HFFc6 (cell line): ENCODE data around the gene PRG3. TPM values are rescaled to one million over a fixed set of nuclear protein-coding genes. Genes with fewer than 3 reads are reported as not detected.

ENCODE experiments used
- DNase-seq: peaks from one replicate; pipeline ENCODE4 v3.0.0-alpha.2; 2018
- H3K27ac Mint-ChIP-seq: 2 replicates; pipeline ENCODE4 v1.8.0; 2020; ENCODE audit warnings: mild to moderate bottlenecking, mixed read lengths
- H3K27me3 Mint-ChIP-seq: 2 replicates; pipeline ENCODE4 v1.8.0; 2021; ENCODE audit warnings: mild to moderate bottlenecking, moderate library complexity, mixed read lengths; ENCODE audit not compliant: insufficient read depth
- H3K36me3 Mint-ChIP-seq: 2 replicates; pipeline ENCODE4 v1.8.0; 2021; ENCODE audit warnings: low read depth, mixed read lengths
- H3K4me1 Mint-ChIP-seq: 2 replicates; pipeline ENCODE4 v1.8.0; 2020; ENCODE audit warnings: low read depth, mixed read lengths
- H3K4me3 Mint-ChIP-seq: 2 replicates; pipeline ENCODE4 v1.8.0; 2020; ENCODE audit warnings: mild to moderate bottlenecking, moderate library complexity, mixed read lengths
- H3K9me3 Mint-ChIP-seq: 2 replicates; pipeline ENCODE4 v1.8.0; 2020; ENCODE audit warnings: mild to moderate bottlenecking, mixed read lengths
- CTCF ChIP-seq: fragments of 200-600 bp; sonication (generic); IDR thresholded peaks from 2 replicates; pipeline ENCODE4 v1.5.0; 2021; ENCODE audit warnings: antibody characterized with exemption, mild to moderate bottlenecking
- total RNA-seq, 6 experiments: library from RNA; stranded (reverse); fragmentation: NEBNext Ultra II Directional; extraction: Animal tissue kit (Norgen Biotek cat#: 25700); gene quantifications; 2 replicates in 1 of 6; 3 replicates in 5 of 6; pipeline ENCODE4 v1.2.3, GENCODE V29; 2021

Gene PRG3
- total RNA-seq, 6 experiments from 2014 or later: not detected

GRCh38 chr11:57395905-57396623 is 15.1 kb upstream of the PRG3 start:
- Mint-ChIP-seq H3K36me3 (no peaks in the 10 kb centered on the region), H3K27ac (no peak overlapping the region), H3K9me3 (no peaks in the 10 kb centered on the region), H3K4me3 (no peak overlapping the region), H3K4me1 (no peaks in the 10 kb centered on the region), H3K27me3 (peaks cover 13% of the 10 kb centered on the region)
- DNase-seq: no peak
- TF ChIP-seq CTCF: no peak

- H3K4me1 Mint-ChIP-seq: no peaks in the 10 kb centered on the region
- peaks cover 22% of the 10 kb centered on the region for H3K27me3 Mint-ChIP-seq
- no peak for TF ChIP-seq CTCF
- DNase-seq: no peak
- no peaks in the 10 kb centered on the region for H3K36me3 Mint-ChIP-seq
- no peak overlapping the region for H3K27ac Mint-ChIP-seq
- H3K9me3 Mint-ChIP-seq: no peaks in the 10 kb centered on the region
- no peak overlapping the region for H3K4me3 Mint-ChIP-seq
Measured at GRCh38 chr11:57394203-57394965, 13.4 kb upstream of the PRG3 start.

GRCh38 chr11:57392763-57393105 is 11.8 kb upstream of the PRG3 start:
- H3K36me3 Mint-ChIP-seq: no peaks in the 10 kb centered on the region
- H3K4me3 Mint-ChIP-seq: no peak overlapping the region
- no peak for TF ChIP-seq CTCF
- peaks cover 34% of the 10 kb centered on the region for H3K27me3 Mint-ChIP-seq
- no peaks in the 10 kb centered on the region for H3K9me3 Mint-ChIP-seq
- no peak for DNase-seq
- no peaks in the 10 kb centered on the region for H3K4me1 Mint-ChIP-seq
- no peak overlapping the region for H3K27ac Mint-ChIP-seq

- peaks cover 38% of the 10 kb centered on the region for H3K27me3 Mint-ChIP-seq
- DNase-seq: no peak
- no peaks in the 10 kb centered on the region for H3K9me3 Mint-ChIP-seq
- H3K36me3 Mint-ChIP-seq: no peaks in the 10 kb centered on the region
- no peak overlapping the region for H3K4me3 Mint-ChIP-seq
- TF ChIP-seq CTCF: no peak
- H3K4me1 Mint-ChIP-seq: no peaks in the 10 kb centered on the region
- no peak overlapping the region for H3K27ac Mint-ChIP-seq
Measured at GRCh38 chr11:57392066-57392762, 11.3 kb upstream of the PRG3 start.

GRCh38 chr11:57391539-57391938 is 10.6 kb upstream of the PRG3 start:
- Mint-ChIP-seq H3K4me1 (no peaks in the 10 kb centered on the region), H3K36me3 (no peaks in the 10 kb centered on the region), H3K27me3 (peaks cover 45% of the 10 kb centered on the region), H3K27ac (no peak overlapping the region), H3K9me3 (no peaks in the 10 kb centered on the region), H3K4me3 (no peak overlapping the region)
- no peak for DNase-seq
- no peak for TF ChIP-seq CTCF
